H9 (cell line): ENCODE data around the gene PLCB1. TPM values are rescaled to one million over a fixed set of nuclear protein-coding genes. Genes with fewer than 3 reads are reported as not detected.

Experiments
- DNase-seq: peaks from one replicate; pipeline ENCODE4 v3.0.0-alpha.2; 2017
- H2AFZ ChIP-seq: one replicate; pipeline ENCODE4 v1.6.1; 2013; ENCODE audit warnings: mild to moderate bottlenecking, low read length, control low read depth, moderate library complexity
- H2AK5ac ChIP-seq: 2 replicates; pipeline ENCODE4 v1.6.1; 2013; ENCODE audit warnings: low read length, control low read depth, mixed read lengths; ENCODE audit not compliant: insufficient read length
- H2BK120ac ChIP-seq: one replicate; pipeline ENCODE4 v1.6.1; 2013; ENCODE audit warnings: low read depth, mild to moderate bottlenecking, low read length, control low read depth, inconsistent platforms; ENCODE audit not compliant: poor library complexity, severe bottlenecking
- H2BK12ac ChIP-seq: 2 replicates; pipeline ENCODE4 v1.6.1; 2013; ENCODE audit warnings: low read length, control low read depth, mixed read lengths, low read depth; ENCODE audit not compliant: insufficient read length
- H2BK15ac ChIP-seq: 2 replicates; pipeline ENCODE4 v1.6.1; 2013; ENCODE audit warnings: low read depth, low read length, control low read depth
- H2BK20ac ChIP-seq: one replicate; pipeline ENCODE4 v1.6.1; 2013; ENCODE audit warnings: low read depth, mild to moderate bottlenecking, low read length, control low read depth, inconsistent platforms; ENCODE audit not compliant: poor library complexity, severe bottlenecking
- H2BK5ac ChIP-seq: 2 replicates; pipeline ENCODE4 v1.6.1; 2013; ENCODE audit warnings: low read length, control low read depth, mixed read lengths; ENCODE audit not compliant: insufficient read length
- H3K14ac ChIP-seq: 2 replicates; pipeline ENCODE4 v1.6.1; 2013; ENCODE audit warnings: low read length, control low read depth; ENCODE audit not compliant: insufficient read depth
- H3K18ac ChIP-seq: 2 replicates; pipeline ENCODE4 v1.6.1; 2013; ENCODE audit warnings: low read depth, mild to moderate bottlenecking, mixed read lengths, low read length, control low read depth; ENCODE audit not compliant: insufficient read length
- H3K23ac ChIP-seq: 2 replicates; pipeline ENCODE4 v1.6.1; 2013; ENCODE audit warnings: low read length, control low read depth, mixed read lengths, low read depth; ENCODE audit not compliant: insufficient read length
- H3K23me2 ChIP-seq: 2 replicates; pipeline ENCODE4 v1.6.1; 2013; ENCODE audit warnings: low read depth, mild to moderate bottlenecking, mixed read lengths, low read length, control low read depth; ENCODE audit not compliant: insufficient read length, poor library complexity, severe bottlenecking
- H3K27ac ChIP-seq: 2 replicates; pipeline ENCODE4 v1.5.1; 2013; ENCODE audit warnings: low read length, control low read depth, mixed read lengths, low read depth; ENCODE audit not compliant: insufficient read length
- H3K27me3 ChIP-seq: 2 replicates; pipeline ENCODE4 v1.6.1; 2013; ENCODE audit warnings: low read length, control low read depth, inconsistent platforms; ENCODE audit not compliant: insufficient read depth
- H3K4ac ChIP-seq: 2 replicates; pipeline ENCODE4 v1.6.1; 2013; ENCODE audit warnings: low read depth, mild to moderate bottlenecking, control low read depth, inconsistent platforms, low read length, moderate library complexity
- H3K4me1 ChIP-seq: 2 replicates; pipeline ENCODE4 v1.6.1; 2013; ENCODE audit warnings: low read length, control low read depth, inconsistent platforms; ENCODE audit not compliant: insufficient read depth
- H3K4me2 ChIP-seq: 2 replicates; pipeline ENCODE4 v1.6.1; 2013; ENCODE audit warnings: low read length, control low read depth, mixed read lengths; ENCODE audit not compliant: insufficient read length, insufficient read depth
- H3K56ac ChIP-seq: 2 replicates; pipeline ENCODE4 v1.6.1; 2013; ENCODE audit warnings: low read depth, mild to moderate bottlenecking, mixed read lengths, low read length, control low read depth; ENCODE audit not compliant: insufficient read length
- H3K79me1 ChIP-seq: 2 replicates; pipeline ENCODE4 v1.6.1; 2013; ENCODE audit warnings: low read depth, mild to moderate bottlenecking, moderate library complexity, low read length, control low read depth, inconsistent platforms; ENCODE audit not compliant: insufficient read depth, poor library complexity, severe bottlenecking
- H3K79me2 ChIP-seq: 2 replicates; pipeline ENCODE4 v1.6.1; 2013; ENCODE audit warnings: low read length, control low read depth, inconsistent platforms; ENCODE audit not compliant: insufficient read depth
- H3K9ac ChIP-seq: 2 replicates; pipeline ENCODE4 v1.6.1; 2013; ENCODE audit warnings: low read length, control low read depth, mixed read lengths; ENCODE audit not compliant: insufficient read length; ENCODE audit errors: extremely low read depth
- H3K9me3 ChIP-seq: one replicate; pipeline ENCODE4 v1.6.1; 2013; ENCODE audit warnings: low read depth, low read length, inconsistent platforms; ENCODE audit not compliant: control insufficient read depth
- H3T11ph ChIP-seq: one replicate; pipeline ENCODE4 v1.6.1; 2013; ENCODE audit warnings: mild to moderate bottlenecking, low read length, control low read depth, inconsistent platforms
- H4K20me1 ChIP-seq: one replicate; pipeline ENCODE4 v1.6.1; 2013; ENCODE audit not compliant: control insufficient read depth, insufficient read length, insufficient read depth
- H4K5ac ChIP-seq: 2 replicates; pipeline ENCODE4 v1.6.1; 2013; ENCODE audit warnings: low read depth, mild to moderate bottlenecking, mixed read lengths, low read length, control low read depth; ENCODE audit not compliant: insufficient read length
- H4K8ac ChIP-seq: replicated peaks from 2 replicates; pipeline ENCODE4 v1.6.1; 2013; ENCODE audit warnings: low read length, control low read depth, mixed read lengths, low read depth; ENCODE audit not compliant: insufficient read length
- H4K91ac ChIP-seq: 2 replicates; pipeline ENCODE4 v1.6.1; 2013; ENCODE audit warnings: low read depth, mild to moderate bottlenecking, moderate library complexity, mixed read lengths, low read length, control low read depth; ENCODE audit not compliant: insufficient read length
- H3K27ac Mint-ChIP-seq, 3 experiments: 2 replicates in 2 of 3; 3 replicates in 1 of 3; pipeline ENCODE4 v1.8.0; 2020 to 2021; ENCODE audit warnings: mixed read lengths in 3 of 3, mild to moderate bottlenecking in 1 of 3, moderate library complexity in 1 of 3
- H3K27me3 Mint-ChIP-seq: 2 replicates; pipeline ENCODE4 v1.8.0; 2021; ENCODE audit warnings: low read depth, mild to moderate bottlenecking, moderate library complexity, mixed read lengths
- H3K36me3 Mint-ChIP-seq, 3 experiments: 2 replicates in 2 of 3; 3 replicates in 1 of 3; pipeline ENCODE4 v1.8.0; 2020 to 2021; ENCODE audit warnings: low read depth in 3 of 3, mixed read lengths in 3 of 3; ENCODE audit not compliant: insufficient read depth in 1 of 3
- H3K4me1 Mint-ChIP-seq, 2 experiments: 2 replicates each; pipeline ENCODE4 v1.8.0; 2020; ENCODE audit warnings: mixed read lengths in 2 of 2
- H3K4me3 Mint-ChIP-seq, 2 experiments: 2 replicates in 1 of 2; 3 replicates in 1 of 2; pipeline ENCODE4 v1.8.0; 2020 to 2021; ENCODE audit warnings: mild to moderate bottlenecking in 2 of 2, mixed read lengths in 2 of 2, moderate library complexity in 1 of 2
- H3K9me3 Mint-ChIP-seq, 2 experiments: 2 replicates in 1 of 2; 3 replicates in 1 of 2; pipeline ENCODE4 v1.8.0; 2020; ENCODE audit warnings: mild to moderate bottlenecking in 2 of 2, mixed read lengths in 2 of 2, moderate library complexity in 1 of 2
- CTCF ChIP-seq: fragments of 200-600 bp; sonication (generic); conservative IDR thresholded peaks from 3 replicates; pipeline ENCODE4 v1.8.0; 2021; ENCODE audit warnings: antibody characterized with exemption, mild to moderate bottlenecking
- WGBS: extraction: QIAGEN DNeasy Blood & Tissue Kit; methylation state at CpG from one replicate; pipeline ENCODE4 v1.1.7; 2013; ENCODE audit warnings: missing lambda C conversion rate, low lambda C conversion rate, mixed read lengths; ENCODE audit not compliant: insufficient read length; ENCODE audit errors: extremely low coverage; 5-methylcytosine and 5-hydroxymethylcytosine counted together
- total RNA-seq: library from RNA; stranded (reverse); gene quantifications from 2 replicates; pipeline ENCODE4 v1.2.1, GENCODE V29; 2021

The PLCB1 gene
- total RNA-seq, 1 experiment from 2014 or later = 11.5 TPM

DNA sequence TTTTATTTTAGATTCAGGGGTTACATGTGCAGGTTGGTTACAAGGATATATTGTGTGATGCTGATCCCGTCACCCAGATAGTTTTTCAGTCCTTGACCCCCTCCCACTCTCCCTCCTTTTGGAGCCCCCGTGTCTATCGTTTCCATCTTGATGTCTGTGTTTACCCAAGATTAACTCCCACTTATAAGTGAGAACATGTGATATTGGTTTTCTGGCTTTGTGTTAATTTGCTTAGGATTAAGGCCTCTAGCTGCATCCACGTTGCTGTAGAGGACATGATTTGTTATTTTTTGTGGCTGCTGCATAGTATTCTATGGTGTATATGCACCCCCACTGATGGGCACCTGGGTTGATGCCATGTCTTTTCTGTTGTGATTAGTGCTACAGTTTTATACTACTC lies 178.6 kb downstream of the PLCB1 start:
- H2BK12ac ChIP-seq = no peak overlapping the region
- H3K9ac ChIP-seq = no peak overlapping the region
- H2AK5ac ChIP-seq = no peak overlapping the region
- no peaks in the 10 kb centered on the region for H3K9me3 ChIP-seq
- no peak overlapping the region for H4K5ac ChIP-seq
- no peak overlapping the region for H2BK15ac ChIP-seq
- H3K79me2 ChIP-seq = no peaks in the 10 kb centered on the region
- H3K27ac Mint-ChIP-seq = no peak overlapping the region
- no peaks in the 10 kb centered on the region; a peak in 1 of 7 replicates for H3K36me3 Mint-ChIP-seq
- H2BK5ac ChIP-seq = no peak overlapping the region
- H2BK20ac ChIP-seq = no peak overlapping the region
- no peak overlapping the region for H3K18ac ChIP-seq
- no peak overlapping the region for H3K4me2 ChIP-seq
- no peak overlapping the region for H3T11ph ChIP-seq
- no peaks in the 10 kb centered on the region for H3K27me3 ChIP-seq
- H3K4me1 Mint-ChIP-seq = peaks cover 22 to 33% of the 10 kb centered on the region in 2 experiments
- no peak overlapping the region for H3K27ac ChIP-seq
- H3K27me3 Mint-ChIP-seq = no peaks in the 10 kb centered on the region; the same call in 1 of the 2 replicates
- H2AFZ ChIP-seq = no peak overlapping the region
- no peaks in the 10 kb centered on the region for H3K79me1 ChIP-seq
- no peaks in the 10 kb centered on the region for H3K23me2 ChIP-seq
- H4K20me1 ChIP-seq = no peaks in the 10 kb centered on the region
- H4K8ac ChIP-seq = no peak overlapping the region
- H3K4ac ChIP-seq = no peak overlapping the region
- H3K9me3 Mint-ChIP-seq = no peaks in the 10 kb centered on the region
- H3K4me3 Mint-ChIP-seq = no peak overlapping the region
- no peak overlapping the region for H3K14ac ChIP-seq
- H3K23ac ChIP-seq = no peak overlapping the region
- no peak overlapping the region for H3K56ac ChIP-seq
- no peak overlapping the region for H4K91ac ChIP-seq
- TF ChIP-seq CTCF = no peak
- no peak for DNase-seq
- peaks cover 5% of the 10 kb centered on the region for H3K4me1 ChIP-seq
- no CpG with 5 or more reads among the region's 4 CpGs for WGBS
- no peak overlapping the region for H2BK120ac ChIP-seq
